Measurements from ENCODE around the gene ZMYND10.

DNA sequence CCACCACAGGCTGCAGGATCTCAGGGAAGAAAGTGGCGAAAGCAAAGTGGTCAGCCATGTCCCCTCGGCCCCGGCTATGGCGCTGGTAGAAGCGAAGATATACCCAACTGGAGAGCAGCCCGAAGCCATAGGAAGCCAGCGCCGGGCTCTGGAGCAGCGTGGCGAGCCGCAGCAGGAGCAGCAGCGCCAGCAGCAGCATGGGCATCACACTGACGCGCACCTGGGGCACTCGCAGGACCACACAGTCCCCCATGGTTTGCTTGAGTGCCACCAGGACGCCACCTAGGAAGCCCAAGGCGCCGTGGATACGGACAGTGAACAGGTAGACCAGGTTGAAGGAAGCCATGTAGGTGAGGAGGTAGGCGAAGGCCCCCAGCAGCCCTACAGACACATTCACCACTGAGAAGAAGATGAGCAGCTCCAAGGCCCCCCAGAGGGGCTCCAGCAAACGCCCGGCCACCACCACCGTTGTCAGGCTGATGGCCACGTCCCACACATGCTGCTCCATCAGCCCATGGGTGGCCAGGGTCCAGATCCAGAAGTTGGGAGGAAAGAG, 12.9 kb upstream of the ZMYND10 start:
- TF ChIP-seq POLR2AphosphoS5 (IDR thresholded peaks at IDR 0.05; ENCODE audit: low read depth) (no peak), EZH2 (IDR thresholded peaks at IDR 0.05; ENCODE audit: low read depth, unreplicated experiment) (no peak), NANOG (IDR thresholded peaks at IDR 0.05; ENCODE audit: borderline replicate concordance) (no peak), EZH2phosphoT487 (IDR thresholded peaks at IDR 0.05; ENCODE audit: unreplicated experiment) (no peak), JUNB (IDR thresholded peaks at IDR 0.05; ENCODE audit: unreplicated experiment) (no peak)
- TF ChIP-seq, protein P1, sequence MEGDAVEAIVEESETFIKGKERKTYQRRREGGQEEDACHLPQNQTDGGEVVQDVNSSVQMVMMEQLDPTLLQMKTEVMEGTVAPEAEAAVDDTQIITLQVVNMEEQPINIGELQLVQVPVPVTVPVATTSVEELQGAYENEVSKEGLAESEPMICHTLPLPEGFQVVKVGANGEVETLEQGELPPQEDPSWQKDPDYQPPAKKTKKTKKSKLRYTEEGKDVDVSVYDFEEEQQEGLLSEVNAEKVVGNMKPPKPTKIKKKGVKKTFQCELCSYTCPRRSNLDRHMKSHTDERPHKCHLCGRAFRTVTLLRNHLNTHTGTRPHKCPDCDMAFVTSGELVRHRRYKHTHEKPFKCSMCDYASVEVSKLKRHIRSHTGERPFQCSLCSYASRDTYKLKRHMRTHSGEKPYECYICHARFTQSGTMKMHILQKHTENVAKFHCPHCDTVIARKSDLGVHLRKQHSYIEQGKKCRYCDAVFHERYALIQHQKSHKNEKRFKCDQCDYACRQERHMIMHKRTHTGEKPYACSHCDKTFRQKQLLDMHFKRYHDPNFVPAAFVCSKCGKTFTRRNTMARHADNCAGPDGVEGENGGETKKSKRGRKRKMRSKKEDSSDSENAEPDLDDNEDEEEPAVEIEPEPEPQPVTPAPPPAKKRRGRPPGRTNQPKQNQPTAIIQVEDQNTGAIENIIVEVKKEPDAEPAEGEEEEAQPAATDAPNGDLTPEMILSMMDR (conservative IDR thresholded peaks at IDR 0.05; ENCODE audit: low read depth in 2 of 2) = no peak
- TF ChIP-seq, protein P2, sequence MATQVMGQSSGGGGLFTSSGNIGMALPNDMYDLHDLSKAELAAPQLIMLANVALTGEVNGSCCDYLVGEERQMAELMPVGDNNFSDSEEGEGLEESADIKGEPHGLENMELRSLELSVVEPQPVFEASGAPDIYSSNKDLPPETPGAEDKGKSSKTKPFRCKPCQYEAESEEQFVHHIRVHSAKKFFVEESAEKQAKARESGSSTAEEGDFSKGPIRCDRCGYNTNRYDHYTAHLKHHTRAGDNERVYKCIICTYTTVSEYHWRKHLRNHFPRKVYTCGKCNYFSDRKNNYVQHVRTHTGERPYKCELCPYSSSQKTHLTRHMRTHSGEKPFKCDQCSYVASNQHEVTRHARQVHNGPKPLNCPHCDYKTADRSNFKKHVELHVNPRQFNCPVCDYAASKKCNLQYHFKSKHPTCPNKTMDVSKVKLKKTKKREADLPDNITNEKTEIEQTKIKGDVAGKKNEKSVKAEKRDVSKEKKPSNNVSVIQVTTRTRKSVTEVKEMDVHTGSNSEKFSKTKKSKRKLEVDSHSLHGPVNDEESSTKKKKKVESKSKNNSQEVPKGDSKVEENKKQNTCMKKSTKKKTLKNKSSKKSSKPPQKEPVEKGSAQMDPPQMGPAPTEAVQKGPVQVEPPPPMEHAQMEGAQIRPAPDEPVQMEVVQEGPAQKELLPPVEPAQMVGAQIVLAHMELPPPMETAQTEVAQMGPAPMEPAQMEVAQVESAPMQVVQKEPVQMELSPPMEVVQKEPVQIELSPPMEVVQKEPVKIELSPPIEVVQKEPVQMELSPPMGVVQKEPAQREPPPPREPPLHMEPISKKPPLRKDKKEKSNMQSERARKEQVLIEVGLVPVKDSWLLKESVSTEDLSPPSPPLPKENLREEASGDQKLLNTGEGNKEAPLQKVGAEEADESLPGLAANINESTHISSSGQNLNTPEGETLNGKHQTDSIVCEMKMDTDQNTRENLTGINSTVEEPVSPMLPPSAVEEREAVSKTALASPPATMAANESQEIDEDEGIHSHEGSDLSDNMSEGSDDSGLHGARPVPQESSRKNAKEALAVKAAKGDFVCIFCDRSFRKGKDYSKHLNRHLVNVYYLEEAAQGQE (IDR thresholded peaks at IDR 0.05; ENCODE audit: unreplicated experiment) = no peak

All from GM23338 (cell line).